Measurements from ENCODE around the gene PLCB1.

The PLCB1 gene

GRCh38 chr20:8671370-8671961 is 539.4 kb downstream of the PLCB1 start:
- 80 to 100% methylated on average over 2 to 5 of the region's 7 CpGs for WGBS, 2 experiments (ENCODE audit: insufficient coverage in 2 of 2)
- no peaks in the 10 kb centered on the region for H3K9me3 ChIP-seq (ENCODE audit: control insufficient read depth, low read length)
- no peak overlapping the region for H3K4me3 ChIP-seq (ENCODE audit: extremely low read depth, insufficient read depth, low read length, poor library complexity, severe bottlenecking)
- H3K36me3 ChIP-seq (ENCODE audit: control insufficient read depth, insufficient read depth, low read length): no peaks in the 10 kb centered on the region
- H3K4me1 ChIP-seq (ENCODE audit: control insufficient read depth, insufficient read depth, low read length, poor library complexity, severe bottlenecking): no peaks in the 10 kb centered on the region
- no peak overlapping the region for H3K27ac ChIP-seq (ENCODE audit: low read depth, low read length, severe bottlenecking)

GRCh38 chr20:8673116-8673515 is 541.0 kb downstream of the PLCB1 start:
- Histone ChIP-seq H3K4me1 (ENCODE audit: control insufficient read depth, insufficient read depth, low read length, poor library complexity, severe bottlenecking) (no peaks in the 10 kb centered on the region), H3K27ac (ENCODE audit: low read depth, low read length, severe bottlenecking) (no peak overlapping the region), H3K4me3 (ENCODE audit: extremely low read depth, insufficient read depth, low read length, poor library complexity, severe bottlenecking) (no peak overlapping the region), H3K36me3 (ENCODE audit: control insufficient read depth, insufficient read depth, low read length) (no peaks in the 10 kb centered on the region), H3K9me3 (ENCODE audit: control insufficient read depth, low read length) (no peaks in the 10 kb centered on the region)
- 100% methylated on average over 2 of the region's 2 CpGs; no CpG with 5 or more reads in 1 of the 2 experiments for WGBS, 2 experiments (ENCODE audit: insufficient coverage in 2 of 2)

GRCh38 chr20:8675896-8676295 is 543.8 kb downstream of the PLCB1 start:
- 89 to 94% methylated on average over 10 of the region's 10 CpGs for WGBS, 2 experiments (ENCODE audit: insufficient coverage in 2 of 2)
- no peaks in the 10 kb centered on the region for H3K4me1 ChIP-seq (ENCODE audit: control insufficient read depth, insufficient read depth, low read length, poor library complexity, severe bottlenecking)
- no peak overlapping the region for H3K27ac ChIP-seq (ENCODE audit: low read depth, low read length, severe bottlenecking)
- H3K4me3 ChIP-seq (ENCODE audit: extremely low read depth, insufficient read depth, low read length, poor library complexity, severe bottlenecking): no peak overlapping the region
- no peaks in the 10 kb centered on the region for H3K36me3 ChIP-seq (ENCODE audit: control insufficient read depth, insufficient read depth, low read length)
- H3K9me3 ChIP-seq (ENCODE audit: control insufficient read depth, low read length): no peaks in the 10 kb centered on the region

GRCh38 chr20:8678098-8678776 is 546.2 kb downstream of the PLCB1 start:
- no peaks in the 10 kb centered on the region for H3K4me1 ChIP-seq (ENCODE audit: control insufficient read depth, insufficient read depth, low read length, poor library complexity, severe bottlenecking)
- no peak overlapping the region for H3K27ac ChIP-seq (ENCODE audit: low read depth, low read length, severe bottlenecking)
- H3K9me3 ChIP-seq (ENCODE audit: control insufficient read depth, low read length): no peaks in the 10 kb centered on the region
- no peaks in the 10 kb centered on the region for H3K36me3 ChIP-seq (ENCODE audit: control insufficient read depth, insufficient read depth, low read length)
- H3K4me3 ChIP-seq (ENCODE audit: extremely low read depth, insufficient read depth, low read length, poor library complexity, severe bottlenecking): no peak overlapping the region
- WGBS, 2 experiments (ENCODE audit: insufficient coverage in 2 of 2): 100% methylated on average over 4 of the region's 5 CpGs; no CpG with 5 or more reads in 1 of the 2 experiments

GRCh38 chr20:8689337-8689736 is 557.3 kb downstream of the PLCB1 start:
- no peaks in the 10 kb centered on the region for H3K36me3 ChIP-seq (ENCODE audit: control insufficient read depth, insufficient read depth, low read length)
- no peak overlapping the region for H3K27ac ChIP-seq (ENCODE audit: low read depth, low read length, severe bottlenecking)
- H3K9me3 ChIP-seq (ENCODE audit: control insufficient read depth, low read length): peaks cover 4% of the 10 kb centered on the region
- no peaks in the 10 kb centered on the region for H3K4me1 ChIP-seq (ENCODE audit: control insufficient read depth, insufficient read depth, low read length, poor library complexity, severe bottlenecking)
- H3K4me3 ChIP-seq (ENCODE audit: extremely low read depth, insufficient read depth, low read length, poor library complexity, severe bottlenecking): no peak overlapping the region
- WGBS, 2 experiments (ENCODE audit: insufficient coverage in 2 of 2): no CpG with 5 or more reads among the region's 1 CpG

- peaks cover 4% of the 10 kb centered on the region for H3K9me3 ChIP-seq (ENCODE audit: control insufficient read depth, low read length)
- H3K4me3 ChIP-seq (ENCODE audit: extremely low read depth, insufficient read depth, low read length, poor library complexity, severe bottlenecking): no peak overlapping the region
- no peak overlapping the region for H3K27ac ChIP-seq (ENCODE audit: low read depth, low read length, severe bottlenecking)
- H3K36me3 ChIP-seq (ENCODE audit: control insufficient read depth, insufficient read depth, low read length): no peaks in the 10 kb centered on the region
- H3K4me1 ChIP-seq (ENCODE audit: control insufficient read depth, insufficient read depth, low read length, poor library complexity, severe bottlenecking): no peaks in the 10 kb centered on the region
Observed at GRCh38 chr20:8690074-8690473, 558.0 kb downstream of the PLCB1 start.

- WGBS, 2 experiments (ENCODE audit: insufficient coverage in 2 of 2): no CpG with 5 or more reads among the region's 2 CpGs
- no peak overlapping the region for H3K4me3 ChIP-seq (ENCODE audit: extremely low read depth, insufficient read depth, low read length, poor library complexity, severe bottlenecking)
- no peaks in the 10 kb centered on the region for H3K4me1 ChIP-seq (ENCODE audit: control insufficient read depth, insufficient read depth, low read length, poor library complexity, severe bottlenecking)
- H3K36me3 ChIP-seq (ENCODE audit: control insufficient read depth, insufficient read depth, low read length): no peaks in the 10 kb centered on the region
- H3K9me3 ChIP-seq (ENCODE audit: control insufficient read depth, low read length): peaks cover 4% of the 10 kb centered on the region
- H3K27ac ChIP-seq (ENCODE audit: low read depth, low read length, severe bottlenecking): no peak overlapping the region
Observed at GRCh38 chr20:8693709-8694108, 561.6 kb downstream of the PLCB1 start.

GRCh38 chr20:8700756-8701155 is 568.7 kb downstream of the PLCB1 start:
- H3K4me3 ChIP-seq (ENCODE audit: extremely low read depth, insufficient read depth, low read length, poor library complexity, severe bottlenecking): no peak overlapping the region
- no peaks in the 10 kb centered on the region for H3K36me3 ChIP-seq (ENCODE audit: control insufficient read depth, insufficient read depth, low read length)
- 90% methylated on average over 2 of the region's 2 CpGs; no CpG with 5 or more reads in 1 of the 2 experiments for WGBS, 2 experiments (ENCODE audit: insufficient coverage in 2 of 2)
- H3K4me1 ChIP-seq (ENCODE audit: control insufficient read depth, insufficient read depth, low read length, poor library complexity, severe bottlenecking): no peaks in the 10 kb centered on the region
- no peak overlapping the region for H3K27ac ChIP-seq (ENCODE audit: low read depth, low read length, severe bottlenecking)
- no peaks in the 10 kb centered on the region for H3K9me3 ChIP-seq (ENCODE audit: control insufficient read depth, low read length)

- Histone ChIP-seq H3K9me3 (ENCODE audit: control insufficient read depth, low read length) (no peaks in the 10 kb centered on the region), H3K4me3 (ENCODE audit: extremely low read depth, insufficient read depth, low read length, poor library complexity, severe bottlenecking) (no peak overlapping the region), H3K4me1 (ENCODE audit: control insufficient read depth, insufficient read depth, low read length, poor library complexity, severe bottlenecking) (no peaks in the 10 kb centered on the region), H3K36me3 (ENCODE audit: control insufficient read depth, insufficient read depth, low read length) (no peaks in the 10 kb centered on the region), H3K27ac (ENCODE audit: low read depth, low read length, severe bottlenecking) (no peak overlapping the region)
- WGBS, 2 experiments (ENCODE audit: insufficient coverage in 2 of 2): 80 to 86% methylated on average over 1 of the region's 5 CpGs
Observed at GRCh38 chr20:8706961-8707700, 575.1 kb downstream of the PLCB1 start.

GRCh38 chr20:8709627-8710026 is 577.6 kb downstream of the PLCB1 start:
- H3K36me3 ChIP-seq (ENCODE audit: control insufficient read depth, insufficient read depth, low read length): no peaks in the 10 kb centered on the region
- no peak overlapping the region for H3K27ac ChIP-seq (ENCODE audit: low read depth, low read length, severe bottlenecking)
- WGBS, 2 experiments (ENCODE audit: insufficient coverage in 2 of 2): 92% methylated on average over 2 of the region's 3 CpGs; no CpG with 5 or more reads in 1 of the 2 experiments
- no peak overlapping the region for H3K4me3 ChIP-seq (ENCODE audit: extremely low read depth, insufficient read depth, low read length, poor library complexity, severe bottlenecking)
- no peaks in the 10 kb centered on the region for H3K9me3 ChIP-seq (ENCODE audit: control insufficient read depth, low read length)
- H3K4me1 ChIP-seq (ENCODE audit: control insufficient read depth, insufficient read depth, low read length, poor library complexity, severe bottlenecking): no peaks in the 10 kb centered on the region

- Histone ChIP-seq H3K27ac (ENCODE audit: low read depth, low read length, severe bottlenecking) (no peak overlapping the region), H3K4me1 (ENCODE audit: control insufficient read depth, insufficient read depth, low read length, poor library complexity, severe bottlenecking) (no peaks in the 10 kb centered on the region), H3K9me3 (ENCODE audit: control insufficient read depth, low read length) (no peaks in the 10 kb centered on the region), H3K36me3 (ENCODE audit: control insufficient read depth, insufficient read depth, low read length) (no peaks in the 10 kb centered on the region), H3K4me3 (ENCODE audit: extremely low read depth, insufficient read depth, low read length, poor library complexity, severe bottlenecking) (no peak overlapping the region)
- WGBS, 2 experiments (ENCODE audit: insufficient coverage in 2 of 2): 89 to 93% methylated on average over 2 to 3 of the region's 3 CpGs
Observed at GRCh38 chr20:8711501-8711900, 579.4 kb downstream of the PLCB1 start.
